HG03460 (cell line): ENCODE measurements around the gene VSIG8.

Experiments
- ATAC-seq: cut with Tn5 transposase; IDR thresholded peaks from one replicate; pipeline ENCODE4 v1.9.1; 2021; ENCODE audit not compliant: unreplicated experiment

VSIG8 gene

GRCh38 chr1:159884296-159884695 is 21.8 kb upstream of the VSIG8 start:
- no peak for ATAC-seq

- no peak for ATAC-seq
Observed at GRCh38 chr1:159883134-159883533, 20.7 kb upstream of the VSIG8 start.

- ATAC-seq, result no peak
Observed at GRCh38 chr1:159882527-159882862, 20.0 kb upstream of the VSIG8 start.

GRCh38 chr1:159881622-159882526 is 19.4 kb upstream of the VSIG8 start:
- ATAC-seq, result no peak

- no peak for ATAC-seq
Observed at GRCh38 chr1:159880430-159880829, 18.0 kb upstream of the VSIG8 start.

GRCh38 chr1:159879977-159880376 is 17.5 kb upstream of the VSIG8 start:
- ATAC-seq, result no peak

- no peak for ATAC-seq
Observed at GRCh38 chr1:159879136-159879535, 16.7 kb upstream of the VSIG8 start.

- ATAC-seq, result no peak
Observed at GRCh38 chr1:159877695-159878444, 15.4 kb upstream of the VSIG8 start.

GRCh38 chr1:159873530-159874143 is 11.2 kb upstream of the VSIG8 start:
- no peak for ATAC-seq

- no peak for ATAC-seq
Observed at GRCh38 chr1:159872891-159873290, 10.4 kb upstream of the VSIG8 start.

- ATAC-seq, result no peak
Observed at GRCh38 chr1:159870704-159871103, 8.2 kb upstream of the VSIG8 start.

GRCh38 chr1:159869607-159870006 is 7.2 kb upstream of the VSIG8 start:
- no peak for ATAC-seq

GRCh38 chr1:159869173-159869572 is 6.7 kb upstream of the VSIG8 start:
- ATAC-seq, result no peak

GRCh38 chr1:159868766-159869165 is 6.3 kb upstream of the VSIG8 start:
- ATAC-seq, result no peak

- ATAC-seq, result no peak
Observed at GRCh38 chr1:159867664-159868026, 5.2 kb upstream of the VSIG8 start.

GRCh38 chr1:159866905-159867663 is 4.6 kb upstream of the VSIG8 start:
- ATAC-seq, result no peak

GRCh38 chr1:159866066-159866465 is 3.6 kb upstream of the VSIG8 start:
- no peak for ATAC-seq

GRCh38 chr1:159864262-159864661 is 1.8 kb upstream of the VSIG8 start:
- ATAC-seq, result no peak

- no peak for ATAC-seq
Observed at GRCh38 chr1:159862031-159862430, 426 bp downstream of the VSIG8 start.

GRCh38 chr1:159861218-159861617 is 1.2 kb downstream of the VSIG8 start:
- no peak for ATAC-seq

GRCh38 chr1:159860456-159860855 is 2.0 kb downstream of the VSIG8 start:
- ATAC-seq, result no peak
